Measurements from ENCODE around the gene LRCH1.

Gene LRCH1

GRCh38 chr13:46799139-46799538 lies 246.2 kb downstream of the LRCH1 start:
- DNase-seq (ENCODE audit: low spot score) = no peak

DNA sequence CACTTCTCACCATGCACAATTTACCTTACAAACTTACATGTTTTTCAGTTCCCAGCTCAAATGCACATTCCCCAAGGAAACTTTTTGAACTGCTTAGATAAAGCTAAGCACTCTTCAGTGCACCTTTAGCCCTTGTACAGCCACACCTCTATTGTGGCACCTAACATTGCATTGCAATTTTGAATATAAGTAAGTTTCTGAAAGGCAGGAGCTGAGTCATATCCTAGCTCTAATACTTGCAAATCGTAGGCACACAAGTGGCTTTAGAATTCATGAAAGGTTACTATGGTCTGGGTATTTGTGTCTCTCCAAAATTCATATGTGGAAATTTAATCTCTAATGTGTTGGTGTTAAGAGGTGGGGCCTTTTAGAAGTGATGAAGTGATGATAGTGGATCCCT lies 248.9 kb downstream of the LRCH1 start:
- DNase-seq (ENCODE audit: low spot score) = no peak

Measured in RKO (cell line).